AG04450 (cell line): ENCODE data around the gene TM9SF1. TPM values are rescaled to one million over a fixed set of nuclear protein-coding genes. Genes with fewer than 3 reads are reported as not detected.
A peak's percentile ranks its signal among the peaks of the same experiment; 100 is the strongest.

Experiments
- CTCF ChIA-PET: fragments of 300-600, 350-600 bp; formaldehyde crosslinking; extraction: SDS; loops from one replicate; lab custom pipeline; 2022; ENCODE audit warnings: antibody characterized with exemption, inconsistent platforms; lab: Charles Lee
- POLR2A ChIA-PET: fragments of 350-600 bp; formaldehyde crosslinking; extraction: SDS; loops from one replicate; lab custom pipeline; 2021; ENCODE audit warnings: antibody characterized with exemption, inconsistent platforms; lab: Yijun Ruan, JAX
- DNase-seq: peaks from one replicate; pipeline ENCODE4 v3.0.0-alpha.2; 2011; ENCODE audit warnings: low read depth, low spot score
- H3K27ac ChIP-seq: one replicate; pipeline ENCODE4 v1.5.1; 2012; ENCODE audit warnings: low read depth, low read length, control low read depth
- H3K27me3 ChIP-seq: one replicate; pipeline ENCODE4 v1.6.0; 2012; ENCODE audit warnings: low read length; ENCODE audit not compliant: control insufficient read depth, insufficient read depth
- H3K4me3 ChIP-seq: 2 replicates; pipeline ENCODE4 v1.5.1; 2011; ENCODE audit warnings: mild to moderate bottlenecking, low read depth, low read length, control low read depth
- H3K9me3 ChIP-seq: 2 replicates; pipeline ENCODE4 v1.5.1; 2012; ENCODE audit warnings: low read length; ENCODE audit not compliant: control insufficient read depth, insufficient read depth
- CTCF ChIP-seq: IDR thresholded peaks from 2 replicates; pipeline ENCODE4 v1.5.1; 2011; ENCODE audit warnings: low read depth, low read length, control low read depth, inconsistent platforms
- polyA plus RNA-seq: library from polyadenylated mRNA; depleted of rRNA; stranded (reverse); fragments of >200 nt; gene quantifications from 2 replicates; pipeline ENCODE4 v1.2.3, GENCODE V29; 2011

TM9SF1 gene
- polyA plus RNA-seq, 1 experiment: 44.9 TPM

GRCh38 chr14:24196071-24197055, 1.1 kb upstream of the TM9SF1 start:
- no peak for DNase-seq
- Histone ChIP-seq H3K9me3 (peaks cover 1% of the 10 kb centered on the region), H3K4me3 (peak overlapping the region; percentile 87), H3K27me3 (no peaks in the 10 kb centered on the region), H3K27ac (peak overlapping the region; percentile 94)
- TF ChIP-seq CTCF: no peak
- CTCF ChIA-PET: interaction anchor here (0.6 to 3.5 kb wide), 8 partner anchors 35 to 234 kb away, joined by 3 to 24 read pairs (median 4); partner anchors contain the start of genes IRF9 and TINF2
- POLR2A ChIA-PET: interaction anchor here (0.7 to 1.3 kb wide), 12 partner anchors 9 to 104 kb away, joined by 3 to 12 read pairs (median 4); partner anchors contain the start of genes CHMP4A, DCAF11, EMC9 and MDP1

GRCh38 chr14:24194873-24195185, 412 bp downstream of the TM9SF1 start:
- ChIA-PET POLR2A (interaction anchor here (0.6 to 1.3 kb wide), 5 partner anchors 19 to 105 kb away, joined by 3 to 12 read pairs (median 3); partner anchors contain the start of genes CHMP4A and EMC9), CTCF (interaction anchor here (0.8 to 3.5 kb wide), 4 partner anchors 34 to 138 kb away, joined by 4 to 24 read pairs (median 4); partner anchors contain the start of genes IRF9 and TINF2)
- H3K27me3 ChIP-seq: no peaks in the 10 kb centered on the region
- DNase-seq: no peak
- TF ChIP-seq CTCF: no peak
- H3K27ac ChIP-seq: peak overlapping the region; percentile 94
- H3K9me3 ChIP-seq: no peaks in the 10 kb centered on the region; the same call in 1 of the 2 replicates
- H3K4me3 ChIP-seq: peak overlapping the region; percentile 87

GRCh38 chr14:24194186-24194872, 912 bp downstream of the TM9SF1 start:
- no peaks in the 10 kb centered on the region; the same call in 1 of the 2 replicates for H3K9me3 ChIP-seq
- POLR2A ChIA-PET: no interaction called here
- H3K4me3 ChIP-seq: peak overlapping the region; percentile 87
- no peaks in the 10 kb centered on the region for H3K27me3 ChIP-seq
- CTCF ChIA-PET: interaction anchor here (0.8 to 3.5 kb wide), 4 partner anchors 33 to 139 kb away, joined by 4 to 24 read pairs (median 4); partner anchors contain the start of genes IRF9 and TINF2
- no peak overlapping the region for H3K27ac ChIP-seq
- no peak for TF ChIP-seq CTCF
- no peak for DNase-seq

- Histone ChIP-seq H3K9me3 (no peaks in the 10 kb centered on the region; the same call in 1 of the 2 replicates), H3K4me3 (no peak overlapping the region), H3K27ac (no peak overlapping the region), H3K27me3 (no peaks in the 10 kb centered on the region)
- CTCF ChIA-PET: no interaction called here
- DNase-seq: no peak
- POLR2A ChIA-PET: no interaction called here
- no peak for TF ChIP-seq CTCF
Observed at GRCh38 chr14:24192933-24193332, 2.3 kb downstream of the TM9SF1 start.
